ENCODE measurements around the gene BSCL2. TPM values are rescaled to one million over a fixed set of nuclear protein-coding genes. Genes with fewer than 3 reads are reported as not detected.
A peak's percentile ranks its signal among the peaks of the same experiment; 100 is the strongest.

BSCL2 gene
- total RNA-seq, 1 donor from 2014 or later, result 34.6 TPM

- Mint-ChIP-seq H3K4me3 (no peak overlapping the region), H3K9me3 (no peaks in the 10 kb centered on the region), H3K36me3 (peaks cover 48% of the 10 kb centered on the region), H3K27me3 (ENCODE audit: insufficient read depth, low read depth) (peaks cover 10% of the 10 kb centered on the region), H3K4me1 (peaks cover 26% of the 10 kb centered on the region), H3K27ac (no peak overlapping the region)
- no peak overlapping the region for H3K9ac ChIP-seq
- peaks cover 18% of the 10 kb centered on the region for H3K79me2 ChIP-seq (ENCODE audit: low read depth)
- peaks cover 87% of the 10 kb centered on the region for H3F3A ChIP-seq (ENCODE audit: low read depth)
- DNase-seq (ENCODE audit: low spot score), result no peak
- H3K36me3 ChIP-seq, result peaks cover 17% of the 10 kb centered on the region
- peaks cover 4% of the 10 kb centered on the region for H4K20me1 ChIP-seq (ENCODE audit: low read depth)
- H3K27me3 ChIP-seq, result no peaks in the 10 kb centered on the region
- no peaks in the 10 kb centered on the region for H3K9me3 ChIP-seq (ENCODE audit: low read depth)
- H3K4me2 ChIP-seq, result no peak overlapping the region
- peaks cover 12% of the 10 kb centered on the region for H3K4me1 ChIP-seq
- no peak overlapping the region for H3K4me3 ChIP-seq
- H2AFZ ChIP-seq (replicated peaks), result no peak overlapping the region
- TF ChIP-seq EZH2phosphoT487 (IDR thresholded peaks at IDR 0.05) (no peak), CTCF (IDR thresholded peaks at IDR 0.05) (no peak), EZH2 (IDR thresholded peaks at IDR 0.05) (no peak)
- H3K27ac ChIP-seq, result no peak overlapping the region
These were observed 5.6 kb upstream of the BSCL2 start for GRCh38 chr11:62712861-62713260.

- Histone ChIP-seq H3K9ac (no peak overlapping the region), H4K20me1 (ENCODE audit: low read depth) (peaks cover 4% of the 10 kb centered on the region), H3K9me3 (ENCODE audit: low read depth) (no peaks in the 10 kb centered on the region), H3K4me3 (no peak overlapping the region), H3K36me3 (peaks cover 17% of the 10 kb centered on the region), H3K4me1 (peaks cover 17% of the 10 kb centered on the region), H2AFZ (replicated peaks) (no peak overlapping the region), H3F3A (ENCODE audit: low read depth) (peaks cover 89% of the 10 kb centered on the region), H3K27ac (no peak overlapping the region), H3K4me2 (no peak overlapping the region), H3K79me2 (ENCODE audit: low read depth) (peaks cover 13% of the 10 kb centered on the region), H3K27me3 (no peaks in the 10 kb centered on the region)
- Mint-ChIP-seq H3K27ac (no peak overlapping the region), H3K27me3 (ENCODE audit: insufficient read depth, low read depth) (peaks cover 10% of the 10 kb centered on the region), H3K9me3 (no peaks in the 10 kb centered on the region), H3K36me3 (peaks cover 45% of the 10 kb centered on the region), H3K4me3 (no peak overlapping the region), H3K4me1 (peaks cover 31% of the 10 kb centered on the region)
- no peak for DNase-seq (ENCODE audit: low spot score)
- TF ChIP-seq EZH2phosphoT487 (IDR thresholded peaks at IDR 0.05), result no peak
- TF ChIP-seq EZH2 (IDR thresholded peaks at IDR 0.05), result no peak
- no peak for TF ChIP-seq CTCF (IDR thresholded peaks at IDR 0.05)
These were observed 5.1 kb upstream of the BSCL2 start for GRCh38 chr11:62712276-62712812.

GRCh38 chr11:62710001-62710345 lies 2.7 kb upstream of the BSCL2 start:
- Histone ChIP-seq H3K27ac (peak overlapping the region; percentile 98), H3K4me2 (peak overlapping the region; percentile 79), H3K4me3 (peak overlapping the region; percentile 65), H3K9ac (peak overlapping the region; percentile 74), H3K27me3 (no peaks in the 10 kb centered on the region), H4K20me1 (ENCODE audit: low read depth) (no peaks in the 10 kb centered on the region), H3K9me3 (ENCODE audit: low read depth) (no peaks in the 10 kb centered on the region), H3K36me3 (no peaks in the 10 kb centered on the region), H3F3A (ENCODE audit: low read depth) (peaks cover 85% of the 10 kb centered on the region), H2AFZ (replicated peaks) (peak overlapping the region; percentile 94), H3K4me1 (peaks cover 32% of the 10 kb centered on the region), H3K79me2 (ENCODE audit: low read depth) (peaks cover 8% of the 10 kb centered on the region)
- DNase-seq (ENCODE audit: low spot score), result no peak
- peak overlapping the region; percentile 97 for H3K27ac Mint-ChIP-seq
- peaks cover 47% of the 10 kb centered on the region for H3K4me1 Mint-ChIP-seq
- peaks cover 10% of the 10 kb centered on the region for H3K27me3 Mint-ChIP-seq (ENCODE audit: insufficient read depth, low read depth)
- H3K36me3 Mint-ChIP-seq, result peaks cover 27% of the 10 kb centered on the region
- H3K4me3 Mint-ChIP-seq, result peak overlapping the region; percentile 88
- no peaks in the 10 kb centered on the region for H3K9me3 Mint-ChIP-seq
- TF ChIP-seq EZH2 (IDR thresholded peaks at IDR 0.05), result peak; percentile 30
- no peak for TF ChIP-seq EZH2phosphoT487 (IDR thresholded peaks at IDR 0.05)
- TF ChIP-seq CTCF (IDR thresholded peaks at IDR 0.05), result no peak
